ENCODE results near the gene E2F7. TPM values are rescaled to one million over a fixed set of nuclear protein-coding genes. Genes with fewer than 3 reads are reported as not detected.

The E2F7 gene, protein sequence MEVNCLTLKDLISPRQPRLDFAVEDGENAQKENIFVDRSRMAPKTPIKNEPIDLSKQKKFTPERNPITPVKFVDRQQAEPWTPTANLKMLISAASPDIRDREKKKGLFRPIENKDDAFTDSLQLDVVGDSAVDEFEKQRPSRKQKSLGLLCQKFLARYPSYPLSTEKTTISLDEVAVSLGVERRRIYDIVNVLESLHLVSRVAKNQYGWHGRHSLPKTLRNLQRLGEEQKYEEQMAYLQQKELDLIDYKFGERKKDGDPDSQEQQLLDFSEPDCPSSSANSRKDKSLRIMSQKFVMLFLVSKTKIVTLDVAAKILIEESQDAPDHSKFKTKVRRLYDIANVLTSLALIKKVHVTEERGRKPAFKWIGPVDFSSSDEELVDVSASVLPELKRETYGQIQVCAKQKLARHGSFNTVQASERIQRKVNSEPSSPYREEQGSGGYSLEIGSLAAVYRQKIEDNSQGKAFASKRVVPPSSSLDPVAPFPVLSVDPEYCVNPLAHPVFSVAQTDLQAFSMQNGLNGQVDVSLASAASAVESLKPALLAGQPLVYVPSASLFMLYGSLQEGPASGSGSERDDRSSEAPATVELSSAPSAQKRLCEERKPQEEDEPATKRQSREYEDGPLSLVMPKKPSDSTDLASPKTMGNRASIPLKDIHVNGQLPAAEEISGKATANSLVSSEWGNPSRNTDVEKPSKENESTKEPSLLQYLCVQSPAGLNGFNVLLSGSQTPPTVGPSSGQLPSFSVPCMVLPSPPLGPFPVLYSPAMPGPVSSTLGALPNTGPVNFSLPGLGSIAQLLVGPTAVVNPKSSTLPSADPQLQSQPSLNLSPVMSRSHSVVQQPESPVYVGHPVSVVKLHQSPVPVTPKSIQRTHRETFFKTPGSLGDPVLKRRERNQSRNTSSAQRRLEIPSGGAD
- polyA plus RNA-seq (2013, experiment 1 of 2), result 14.3 TPM
- 14.1 TPM for polyA plus RNA-seq (2013, experiment 2 of 2)

DNA sequence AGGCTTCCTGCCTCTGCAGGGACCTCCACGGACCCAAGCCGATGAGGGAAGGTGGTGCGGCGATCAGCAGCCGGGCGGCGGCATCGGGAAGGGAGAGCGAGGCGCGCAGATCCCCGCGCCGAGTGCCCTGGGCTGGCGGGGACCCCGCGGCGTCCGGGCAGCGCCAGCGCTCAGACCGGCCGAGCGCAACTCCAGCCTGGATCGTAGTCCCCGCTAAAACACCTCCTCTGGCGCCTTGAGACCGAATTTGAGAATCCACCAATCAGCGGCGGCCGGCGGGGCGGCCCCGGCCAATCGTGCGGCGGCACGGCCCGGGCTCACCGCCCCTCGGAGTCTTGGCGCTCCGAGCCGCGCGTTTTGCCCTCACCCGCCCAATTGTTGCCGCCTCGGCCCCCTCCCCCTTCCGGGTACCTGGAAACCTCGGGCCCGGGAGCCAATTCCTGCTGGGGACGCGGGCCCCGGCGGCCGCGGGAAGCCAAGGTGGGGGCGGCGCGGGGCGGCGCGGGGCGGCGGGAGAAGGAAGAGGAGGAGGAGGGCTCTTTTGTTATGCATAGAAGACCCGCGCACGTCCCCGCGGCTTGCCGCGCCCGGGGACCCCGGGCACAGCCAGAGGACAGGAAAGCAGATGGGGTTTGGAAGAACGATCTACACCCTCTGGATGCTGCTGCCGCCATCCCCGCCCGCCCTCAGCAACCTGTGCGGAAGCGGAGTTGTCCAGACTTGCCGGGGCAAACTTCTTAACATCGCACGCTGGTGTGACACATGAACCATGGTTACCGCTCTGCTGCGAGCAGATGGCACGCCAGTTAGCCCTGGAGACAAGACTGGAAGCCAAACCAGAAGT, at the start of gene E2F7:
E2F7 (minus strand) TSS at position 209 of the 844 bp plus-strand sequence. CDS start 934 bp downstream, outside the sequence.
- peak within 1 kb of the TSS; percentile 87 for H2AFZ ChIP-seq (ENCODE audit: low read length)
- peak within 1 kb of the TSS; percentile 79 for H2BK12ac ChIP-seq (ENCODE audit: low read length)
- H2AK5ac ChIP-seq (ENCODE audit: low read depth, low read length), result peak within 1 kb of the TSS; percentile 81
- H2BK120ac ChIP-seq (ENCODE audit: low read depth, low read length), result peak within 1 kb of the TSS; percentile 67
- H3K23ac ChIP-seq (ENCODE audit: low read depth, low read length, poor library complexity), result peak within 1 kb of the TSS; percentile 27
- H3K18ac ChIP-seq (ENCODE audit: low read length), result peak within 1 kb of the TSS; percentile 100
- H3K4me1 ChIP-seq (ENCODE audit: control insufficient read depth in 2 of 2, insufficient read depth in 1 of 2, low read depth in 1 of 2, low read length in 2 of 2), result peaks cover 3 to 12% of the 10 kb centered on the region in 2 donors
- no peaks in the 10 kb centered on the region for H3K27me3 ChIP-seq (ENCODE audit: control insufficient read depth in 3 of 3, insufficient read depth in 3 of 3, low read depth in 1 of 3, low read length in 3 of 3)
- no peak within 1 kb of the TSS for H4K8ac ChIP-seq (ENCODE audit: low read depth, low read length)
- peaks cover 8 to 38% of the 10 kb centered on the region in 2 donors for H3K36me3 ChIP-seq (replicated peaks in 1 of 2; ENCODE audit: control insufficient read depth in 2 of 2, insufficient read depth in 2 of 2, low read length in 2 of 2)
- peak within 1 kb of the TSS; percentile 99 for H3K9ac ChIP-seq (ENCODE audit: low read depth, low read length, poor library complexity)
- H3K79me1 ChIP-seq (ENCODE audit: low read depth, low read length), result peaks cover 5% of the 10 kb centered on the region
- peak; percentile 96 for DNase-seq (ENCODE audit: low spot score)
- H2BK5ac ChIP-seq (ENCODE audit: low read length), result peak within 1 kb of the TSS; percentile 95
- no peak within 1 kb of the TSS for H4K91ac ChIP-seq (ENCODE audit: low read depth, low read length, poor library complexity)
- peak within 1 kb of the TSS; percentile 98 for H3K27ac ChIP-seq (replicated peaks; ENCODE audit: low read length)
- no CpG with 5 or more reads among the region's 87 CpGs for WGBS, 2 donors (ENCODE audit: extremely low coverage in 2 of 2, insufficient read length in 2 of 2, insufficient replicate concordance in 1 of 2)
- H3K4me3 ChIP-seq (ENCODE audit: low read length in 2 of 2), result peak within 1 kb of the TSS; percentile 87 to 92
- H2BK15ac ChIP-seq (ENCODE audit: low read length), result peak within 1 kb of the TSS; percentile 83
- peak within 1 kb of the TSS; percentile 100 for H3K14ac ChIP-seq (ENCODE audit: low read length)
- H3K4ac ChIP-seq (ENCODE audit: low read length), result peak within 1 kb of the TSS; percentile 93
- peak within 1 kb of the TSS; percentile 65 for H3K4me2 ChIP-seq (ENCODE audit: insufficient read depth, low read length, poor library complexity, severe bottlenecking)
- no peaks in the 10 kb centered on the region for H3K9me3 ChIP-seq (replicated peaks in 1 of 2; ENCODE audit: control insufficient read depth in 2 of 2, insufficient read depth in 1 of 2, low read depth in 1 of 2, low read length in 2 of 2)

DNA sequence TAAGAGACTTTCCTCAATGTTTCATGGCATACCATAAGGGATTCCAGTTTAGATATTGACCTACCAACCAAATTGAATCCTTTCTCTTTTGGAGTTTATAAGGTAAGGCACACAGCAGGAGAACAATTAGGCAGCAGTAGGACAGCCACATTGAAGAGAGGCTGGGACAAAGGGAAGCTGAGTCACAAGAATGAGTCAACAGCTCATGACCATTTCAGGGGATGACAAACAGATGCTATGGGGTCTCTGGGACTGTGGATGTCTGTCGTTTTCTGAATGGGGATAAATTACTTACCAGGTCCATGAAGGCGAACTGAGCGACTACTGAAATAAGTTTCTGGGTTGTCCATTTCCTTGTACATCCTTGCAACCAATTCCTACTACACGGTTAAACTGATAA, 48.6 kb upstream of the E2F7 start:
- H2BK120ac ChIP-seq (ENCODE audit: low read depth, low read length), result no peak overlapping the region
- H4K91ac ChIP-seq (ENCODE audit: low read depth, low read length, poor library complexity), result no peak overlapping the region
- H3K9me3 ChIP-seq (replicated peaks in 1 of 2; ENCODE audit: control insufficient read depth in 2 of 2, insufficient read depth in 1 of 2, low read depth in 1 of 2, low read length in 2 of 2), result peaks cover 0 to 3% of the 10 kb centered on the region in 2 donors
- H3K36me3 ChIP-seq (replicated peaks in 1 of 2; ENCODE audit: control insufficient read depth in 2 of 2, insufficient read depth in 2 of 2, low read length in 2 of 2), result no peaks in the 10 kb centered on the region
- no peak overlapping the region for H3K4me2 ChIP-seq (ENCODE audit: insufficient read depth, low read length, poor library complexity, severe bottlenecking)
- no peak overlapping the region for H2AK5ac ChIP-seq (ENCODE audit: low read depth, low read length)
- H3K27ac ChIP-seq (replicated peaks; ENCODE audit: low read length), result no peak overlapping the region
- H4K8ac ChIP-seq (ENCODE audit: low read depth, low read length), result no peak overlapping the region
- H2BK15ac ChIP-seq (ENCODE audit: low read length), result no peak overlapping the region
- no peak overlapping the region for H3K9ac ChIP-seq (ENCODE audit: low read depth, low read length, poor library complexity)
- H3K4ac ChIP-seq (ENCODE audit: low read length), result no peak overlapping the region
- no peak overlapping the region for H3K14ac ChIP-seq (ENCODE audit: low read length)
- H3K4me3 ChIP-seq (ENCODE audit: low read length in 2 of 2), result no peak overlapping the region
- no peaks in the 10 kb centered on the region for H3K4me1 ChIP-seq (ENCODE audit: control insufficient read depth in 2 of 2, insufficient read depth in 1 of 2, low read depth in 1 of 2, low read length in 2 of 2)
- H3K23ac ChIP-seq (ENCODE audit: low read depth, low read length, poor library complexity), result no peak overlapping the region
- WGBS, 2 donors (ENCODE audit: extremely low coverage in 2 of 2, insufficient read length in 2 of 2, insufficient replicate concordance in 1 of 2), result no CpG with 5 or more reads among the region's 4 CpGs
- no peak for DNase-seq (ENCODE audit: low spot score)
- no peak overlapping the region for H2AFZ ChIP-seq (ENCODE audit: low read length)
- H2BK5ac ChIP-seq (ENCODE audit: low read length), result no peak overlapping the region
- H3K79me1 ChIP-seq (ENCODE audit: low read depth, low read length), result no peaks in the 10 kb centered on the region
- H3K18ac ChIP-seq (ENCODE audit: low read length), result no peak overlapping the region
- no peak overlapping the region for H2BK12ac ChIP-seq (ENCODE audit: low read length)
- no peaks in the 10 kb centered on the region for H3K27me3 ChIP-seq (ENCODE audit: control insufficient read depth in 3 of 3, insufficient read depth in 3 of 3, low read depth in 1 of 3, low read length in 3 of 3)

DNA sequence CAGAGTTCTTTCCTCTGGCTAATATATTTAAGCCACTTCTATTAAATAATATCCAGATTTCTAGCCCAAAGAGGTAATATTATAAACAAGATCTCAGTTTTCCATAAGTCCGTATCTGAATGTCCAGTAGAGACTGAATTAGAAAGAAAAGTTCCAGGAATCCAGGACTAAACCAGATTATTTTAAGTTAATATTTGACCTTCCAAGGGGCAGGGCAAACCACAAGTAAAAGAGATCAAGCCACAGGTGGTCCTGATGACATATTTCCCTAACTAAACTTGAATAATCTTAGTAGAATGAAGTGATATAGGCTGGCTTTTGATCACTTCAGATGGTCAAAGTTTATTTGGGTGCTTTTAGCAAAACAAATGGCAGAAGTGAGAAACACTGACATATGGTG, 43.3 kb upstream of the E2F7 start:
- Histone ChIP-seq H3K4me2 (ENCODE audit: insufficient read depth, low read length, poor library complexity, severe bottlenecking) (no peak overlapping the region), H2AK5ac (ENCODE audit: low read depth, low read length) (no peak overlapping the region), H4K91ac (ENCODE audit: low read depth, low read length, poor library complexity) (no peak overlapping the region), H2BK120ac (ENCODE audit: low read depth, low read length) (no peak overlapping the region), H3K79me1 (ENCODE audit: low read depth, low read length) (no peaks in the 10 kb centered on the region), H3K36me3 (replicated peaks in 1 of 2; ENCODE audit: control insufficient read depth in 2 of 2, insufficient read depth in 2 of 2, low read length in 2 of 2) (no peaks in the 10 kb centered on the region), H3K27ac (replicated peaks; ENCODE audit: low read length) (no peak overlapping the region), H3K9ac (ENCODE audit: low read depth, low read length, poor library complexity) (no peak overlapping the region), H3K4ac (ENCODE audit: low read length) (no peak overlapping the region), H3K9me3 (replicated peaks in 1 of 2; ENCODE audit: control insufficient read depth in 2 of 2, insufficient read depth in 1 of 2, low read depth in 1 of 2, low read length in 2 of 2) (peaks cover 0 to 3% of the 10 kb centered on the region in 2 donors), H3K27me3 (ENCODE audit: control insufficient read depth in 3 of 3, insufficient read depth in 3 of 3, low read depth in 1 of 3, low read length in 3 of 3) (no peaks in the 10 kb centered on the region), H2BK15ac (ENCODE audit: low read length) (no peak overlapping the region), H2BK12ac (ENCODE audit: low read length) (no peak overlapping the region), H3K4me3 (ENCODE audit: low read length in 2 of 2) (no peak overlapping the region), H3K4me1 (ENCODE audit: control insufficient read depth in 2 of 2, insufficient read depth in 1 of 2, low read depth in 1 of 2, low read length in 2 of 2) (no peaks in the 10 kb centered on the region), H3K14ac (ENCODE audit: low read length) (no peak overlapping the region), H4K8ac (ENCODE audit: low read depth, low read length) (no peak overlapping the region), H2BK5ac (ENCODE audit: low read length) (no peak overlapping the region), H2AFZ (ENCODE audit: low read length) (no peak overlapping the region), H3K18ac (ENCODE audit: low read length) (no peak overlapping the region), H3K23ac (ENCODE audit: low read depth, low read length, poor library complexity) (no peak overlapping the region)
- no CpG with 5 or more reads among the region's 1 CpG for WGBS, 2 donors (ENCODE audit: extremely low coverage in 2 of 2, insufficient read length in 2 of 2, insufficient replicate concordance in 1 of 2)
- no peak for DNase-seq (ENCODE audit: low spot score)
